NB4 (cell line): ENCODE data around the gene RNF220.

Source experiments
- DNase-seq: peaks from one replicate; pipeline ENCODE4 v3.0.0; 2010; ENCODE audit warnings: low read depth
- H3K4me3 ChIP-seq: one replicate; pipeline ENCODE4 v1.5.1; 2011; ENCODE audit warnings: mild to moderate bottlenecking, low read depth, low read length, moderate library complexity
- MYC ChIP-seq: IDR thresholded peaks from 2 replicates; pipeline ENCODE4 v1.6.1; 2011; ENCODE audit warnings: low read depth, low read length
- POLR2A ChIP-seq: IDR thresholded peaks from 2 replicates; pipeline ENCODE4 v1.6.1; 2011; ENCODE audit warnings: mild to moderate bottlenecking; ENCODE audit not compliant: insufficient read length; ENCODE audit errors: extremely low read depth
- TF ChIP-seq, protein P1 (sequence below): IDR thresholded peaks from one replicate; pipeline ENCODE4 v1.5.1; 2012; ENCODE audit warnings: low read depth, low read length
- TF ChIP-seq, protein P2 (sequence below): IDR thresholded peaks from 2 replicates; pipeline ENCODE4 v1.6.1; 2011; ENCODE audit warnings: low read depth, low read length

Gene RNF220

DNA sequence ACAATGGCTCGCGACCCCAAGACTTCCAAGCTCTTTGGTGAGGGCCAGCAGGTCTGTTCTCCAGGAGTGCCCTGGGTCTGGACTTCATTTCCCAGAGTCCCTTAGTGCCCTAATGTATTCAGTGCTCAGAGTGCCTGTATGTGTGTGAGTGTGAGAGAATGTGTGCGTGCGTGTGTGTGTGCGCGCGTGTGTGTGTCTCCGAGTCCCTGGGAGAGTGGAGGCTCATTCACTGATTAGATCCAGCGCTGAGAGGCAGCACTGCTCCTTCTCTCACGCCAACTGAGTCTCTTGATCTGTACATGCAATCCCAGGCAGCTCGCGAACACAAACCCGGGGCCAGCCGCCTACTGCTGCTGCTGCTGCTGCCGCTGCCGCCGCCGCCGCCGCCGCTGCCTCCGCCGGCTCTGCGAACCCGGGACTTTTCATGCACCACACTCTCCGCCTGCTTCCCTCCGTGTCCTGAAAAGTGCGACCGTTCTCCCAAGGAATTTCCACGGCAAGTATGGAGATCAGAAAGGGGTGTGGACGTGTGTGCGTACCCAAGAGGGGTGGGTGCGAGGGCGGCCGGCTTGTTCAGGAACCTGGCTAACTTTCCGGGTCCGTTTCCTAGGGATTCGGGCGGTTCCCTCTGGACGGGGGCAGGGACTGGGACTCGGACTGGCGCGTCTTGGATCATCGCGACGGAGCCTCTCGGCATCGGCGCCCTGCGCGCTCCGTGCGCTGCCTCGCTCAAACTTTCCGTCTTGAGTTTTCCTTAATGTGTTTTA, at the start of gene RNF220:
Gene RNF220 (plus strand): TSS at position 225 of the 767 bp plus-strand sequence.
- TF ChIP-seq POLR2A, result no peak
- no peak for TF ChIP-seq MYC
- TF ChIP-seq, protein P1, sequence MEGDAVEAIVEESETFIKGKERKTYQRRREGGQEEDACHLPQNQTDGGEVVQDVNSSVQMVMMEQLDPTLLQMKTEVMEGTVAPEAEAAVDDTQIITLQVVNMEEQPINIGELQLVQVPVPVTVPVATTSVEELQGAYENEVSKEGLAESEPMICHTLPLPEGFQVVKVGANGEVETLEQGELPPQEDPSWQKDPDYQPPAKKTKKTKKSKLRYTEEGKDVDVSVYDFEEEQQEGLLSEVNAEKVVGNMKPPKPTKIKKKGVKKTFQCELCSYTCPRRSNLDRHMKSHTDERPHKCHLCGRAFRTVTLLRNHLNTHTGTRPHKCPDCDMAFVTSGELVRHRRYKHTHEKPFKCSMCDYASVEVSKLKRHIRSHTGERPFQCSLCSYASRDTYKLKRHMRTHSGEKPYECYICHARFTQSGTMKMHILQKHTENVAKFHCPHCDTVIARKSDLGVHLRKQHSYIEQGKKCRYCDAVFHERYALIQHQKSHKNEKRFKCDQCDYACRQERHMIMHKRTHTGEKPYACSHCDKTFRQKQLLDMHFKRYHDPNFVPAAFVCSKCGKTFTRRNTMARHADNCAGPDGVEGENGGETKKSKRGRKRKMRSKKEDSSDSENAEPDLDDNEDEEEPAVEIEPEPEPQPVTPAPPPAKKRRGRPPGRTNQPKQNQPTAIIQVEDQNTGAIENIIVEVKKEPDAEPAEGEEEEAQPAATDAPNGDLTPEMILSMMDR, result no peak
- TF ChIP-seq, protein P2, sequence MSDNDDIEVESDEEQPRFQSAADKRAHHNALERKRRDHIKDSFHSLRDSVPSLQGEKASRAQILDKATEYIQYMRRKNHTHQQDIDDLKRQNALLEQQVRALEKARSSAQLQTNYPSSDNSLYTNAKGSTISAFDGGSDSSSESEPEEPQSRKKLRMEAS, result no peak
- H3K4me3 ChIP-seq, result peak within 1 kb of the TSS; percentile 6
- peak; percentile 51 for DNase-seq

DNA sequence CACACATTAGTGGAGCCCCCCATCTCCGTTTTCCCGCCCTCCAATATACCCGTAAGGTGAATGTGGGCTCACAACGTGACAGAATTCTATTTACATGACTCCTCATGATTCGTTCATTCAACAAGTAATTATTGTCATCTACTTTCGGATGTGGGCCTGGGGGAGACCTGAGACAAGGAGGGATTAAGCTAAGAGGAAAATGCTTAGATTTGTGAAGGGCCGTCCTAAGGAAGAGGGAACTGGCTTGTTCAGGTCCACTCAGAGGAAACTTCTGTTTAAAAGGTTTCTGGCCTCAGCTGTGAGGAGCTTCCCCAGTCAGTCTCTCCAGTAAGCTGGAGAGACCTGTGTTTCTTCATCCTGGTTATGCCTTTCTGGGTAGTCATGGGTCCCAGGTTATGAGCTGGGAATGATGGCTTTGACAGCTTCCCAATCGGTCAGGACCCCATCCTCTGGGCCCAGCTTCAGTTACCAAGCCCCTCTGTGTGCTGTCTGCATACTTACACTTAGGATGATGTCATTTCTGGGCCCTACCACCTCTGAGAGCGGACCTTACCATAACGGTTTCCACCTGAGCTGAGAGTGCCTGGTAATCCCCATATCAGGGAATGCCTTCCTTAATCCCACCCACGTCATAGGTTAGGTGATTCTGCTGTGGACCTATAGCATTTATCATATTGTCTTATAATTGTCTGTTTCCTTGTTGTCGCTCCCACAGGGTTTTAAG, 49.3 kb upstream of the RNF220 start:
- H3K4me3 ChIP-seq, result peak overlapping the region; percentile 3
- TF ChIP-seq, protein P2, result no peak
- no peak for TF ChIP-seq MYC
- TF ChIP-seq POLR2A, result no peak
- TF ChIP-seq, protein P1, result no peak
- peak; percentile 7 for DNase-seq

DNA sequence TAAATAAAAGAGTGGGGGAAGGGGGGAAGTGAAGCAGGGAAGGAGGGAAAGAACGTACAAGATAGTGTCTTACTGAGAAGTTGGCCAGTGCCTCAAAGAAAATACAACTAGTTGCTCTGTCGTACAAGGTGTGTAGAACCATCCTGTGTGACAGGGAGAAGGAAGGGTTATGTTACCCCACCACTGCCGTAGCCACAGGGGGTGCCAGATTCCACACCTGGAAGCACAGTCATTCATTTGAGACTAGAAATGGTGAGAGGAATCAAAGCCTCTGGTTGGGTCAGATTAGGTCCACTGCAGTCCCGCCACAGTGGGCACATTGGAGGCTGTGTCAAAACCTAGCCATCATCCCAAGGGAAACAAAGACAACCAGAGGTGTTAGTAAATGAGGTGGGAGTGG, 47.3 kb upstream of the RNF220 start:
- TF ChIP-seq, protein P2, result no peak
- TF ChIP-seq MYC (no peak), POLR2A (no peak)
- TF ChIP-seq, protein P1, result no peak
- H3K4me3 ChIP-seq, result no peak overlapping the region
- no peak for DNase-seq

DNA sequence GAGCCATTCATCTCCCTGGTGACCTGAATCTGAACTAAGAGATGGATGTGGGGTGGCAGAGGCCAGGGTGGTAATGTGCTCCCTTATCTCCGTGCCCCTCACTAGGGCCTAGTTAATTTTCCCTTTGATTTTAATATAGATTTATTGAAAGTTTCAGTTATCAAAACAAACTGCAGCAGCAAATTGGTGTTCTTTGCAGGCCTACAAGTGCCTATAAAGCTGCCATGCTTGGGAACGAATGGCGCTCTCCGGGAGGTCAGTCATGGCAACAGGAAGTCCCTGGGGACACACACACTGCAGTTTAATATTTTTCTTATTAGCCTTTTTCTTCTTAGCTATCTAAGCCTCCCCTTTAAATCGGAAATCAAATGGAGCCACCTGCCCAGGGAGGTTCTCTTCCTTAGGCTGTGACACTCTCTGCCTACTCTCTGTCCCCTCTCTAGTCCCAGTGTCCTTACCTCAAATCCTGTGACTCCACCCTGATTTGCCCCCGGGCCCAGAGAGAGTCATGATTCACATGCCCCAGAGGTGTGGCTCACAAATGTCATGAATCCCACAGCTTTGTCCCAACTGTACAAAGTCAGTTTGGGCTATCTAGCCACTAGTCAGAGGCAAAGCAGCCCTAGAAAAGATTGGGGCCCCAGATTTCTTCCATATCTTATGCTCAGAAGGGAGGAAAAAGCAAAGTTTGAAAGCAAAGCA, 45.7 kb upstream of the RNF220 start:
- DNase-seq, result no peak
- TF ChIP-seq, protein P1, result no peak
- TF ChIP-seq MYC, result no peak

DNA sequence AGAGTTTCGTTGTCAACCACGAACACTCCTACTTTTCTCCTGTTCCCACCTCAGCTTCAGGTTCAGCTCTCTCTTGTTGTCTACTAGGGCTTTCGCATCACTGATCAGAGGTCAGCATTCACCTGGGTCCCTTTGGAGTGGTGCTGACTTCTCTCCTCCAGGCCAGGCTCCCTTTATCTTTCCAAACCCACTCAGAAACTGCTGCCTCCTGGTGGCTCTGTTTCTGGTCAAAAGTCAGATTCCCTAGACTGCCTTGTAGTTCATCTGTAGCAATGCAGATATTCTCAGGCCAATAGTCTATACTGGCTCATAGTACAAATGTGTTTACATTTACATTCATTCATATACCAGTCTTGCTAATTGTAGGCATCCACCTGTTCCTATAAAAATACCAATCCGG, 43.6 kb upstream of the RNF220 start:
- TF ChIP-seq, protein P1, result no peak
- TF ChIP-seq POLR2A (no peak), MYC (no peak)
- TF ChIP-seq, protein P2, result no peak
- H3K4me3 ChIP-seq, result no peak overlapping the region
- no peak for DNase-seq

More for the DNA sequence above, 45.7 kb upstream of the RNF220 start:
- H3K4me3 ChIP-seq, result no peak overlapping the region
